ENCODE data around the gene EFCAB8.
A peak's percentile ranks its signal among the peaks of the same experiment; 100 is the strongest.

Gene EFCAB8

DNA sequence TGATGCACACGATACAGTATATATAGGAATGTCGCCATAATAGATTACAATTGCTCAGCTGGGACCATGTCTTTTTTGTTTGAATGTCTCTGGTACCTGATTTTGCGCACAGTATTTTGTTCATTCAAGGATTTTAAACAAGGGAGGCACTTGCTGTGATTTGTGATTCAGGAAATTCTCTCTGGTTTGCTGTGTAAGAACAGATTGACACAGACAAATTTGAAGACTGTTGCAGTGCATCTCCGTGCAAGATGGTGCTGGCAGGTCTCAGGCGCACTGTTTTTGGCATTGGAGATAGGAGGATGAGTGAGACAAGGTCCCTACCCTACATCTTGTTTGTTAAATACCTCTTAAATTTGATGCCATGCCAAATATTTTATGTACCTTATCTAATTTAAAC, 36.5 kb upstream of the EFCAB8 start:
- TF ChIP-seq CTCF (IDR thresholded peaks at IDR 0.05; ENCODE audit: low read depth, low read length), result no peak
- no peak overlapping the region for H3K4me3 ChIP-seq (replicated peaks in 1 of 2; ENCODE audit: low read depth in 2 of 2, low read length in 2 of 2)
- no peak for DNase-seq (ENCODE audit: low read depth in 2 of 2)

DNA sequence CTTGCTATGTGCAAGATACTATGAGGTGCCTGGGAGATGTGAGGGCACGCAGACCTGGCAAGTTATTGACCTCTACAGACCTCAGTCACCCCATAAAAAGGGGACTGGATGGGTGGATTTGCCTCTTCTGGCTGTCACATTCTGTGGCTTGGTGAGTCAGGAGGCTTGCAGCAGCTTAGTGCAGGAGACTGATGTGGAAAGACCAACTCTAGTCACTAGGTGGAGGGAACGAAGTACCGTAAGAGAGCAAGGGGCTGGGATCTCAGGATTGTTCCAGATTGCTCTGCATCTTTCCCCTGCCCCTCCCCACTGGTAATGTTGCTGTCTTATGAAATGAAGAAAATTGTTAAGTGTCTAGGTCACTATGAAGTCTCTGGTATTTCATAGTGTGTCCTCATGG, 35.6 kb upstream of the EFCAB8 start:
- DNase-seq (ENCODE audit: low read depth in 2 of 2), result peak; percentile 71 to 81
- peak; percentile 35 for TF ChIP-seq CTCF (IDR thresholded peaks at IDR 0.05; ENCODE audit: low read depth, low read length)
- no peak overlapping the region for H3K4me3 ChIP-seq (replicated peaks in 1 of 2; ENCODE audit: low read depth in 2 of 2, low read length in 2 of 2)

- no peak overlapping the region for H3K4me3 ChIP-seq (replicated peaks in 1 of 2; ENCODE audit: low read depth in 2 of 2, low read length in 2 of 2)
- peak; percentile 21 to 40 for DNase-seq (ENCODE audit: low read depth in 2 of 2)
- no peak for TF ChIP-seq CTCF (IDR thresholded peaks at IDR 0.05; ENCODE audit: low read depth, low read length)
Measured at GRCh38 chr20:32823737-32824588, 34.8 kb upstream of the EFCAB8 start.

DNA sequence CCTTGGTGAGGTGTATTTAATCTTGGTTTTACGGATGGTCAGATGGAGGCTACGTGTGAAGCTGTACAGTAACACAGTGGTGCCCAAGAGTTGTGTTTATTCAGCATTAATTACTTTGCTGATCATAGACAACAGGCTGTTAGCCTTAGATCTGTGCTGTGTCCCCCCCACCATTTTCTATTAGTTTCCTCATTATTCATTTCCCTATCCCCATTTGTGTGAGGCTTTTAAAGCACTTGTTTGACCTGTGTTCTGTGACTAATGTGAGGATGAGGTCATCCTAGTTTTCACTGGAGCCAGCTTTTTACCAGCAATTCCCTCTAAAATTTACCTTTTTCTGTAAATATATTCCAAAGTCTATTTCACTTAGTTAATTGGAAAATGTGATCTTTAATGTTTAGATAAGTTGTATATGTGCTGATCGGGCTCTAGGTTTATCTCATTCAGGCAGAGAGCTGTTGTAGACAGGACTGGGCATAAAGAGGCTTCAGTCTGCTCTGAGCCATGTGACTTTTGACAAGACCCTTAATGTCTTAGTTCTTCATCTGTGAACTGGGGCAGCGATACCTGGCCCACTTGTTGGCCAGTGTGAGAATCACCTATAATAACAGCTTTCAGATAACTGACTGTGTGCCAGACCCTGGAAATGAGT, 30.6 kb upstream of the EFCAB8 start:
- TF ChIP-seq CTCF (IDR thresholded peaks at IDR 0.05; ENCODE audit: low read depth, low read length), result no peak
- peak in 1 of 2 donors; percentile 39 for DNase-seq (ENCODE audit: low read depth in 2 of 2)
- no peak overlapping the region for H3K4me3 ChIP-seq (replicated peaks in 1 of 2; ENCODE audit: low read depth in 2 of 2, low read length in 2 of 2)

GRCh38 chr20:32829311-32830005, 29.3 kb upstream of the EFCAB8 start:
- no peak overlapping the region for H3K4me3 ChIP-seq (replicated peaks in 1 of 2; ENCODE audit: low read depth in 2 of 2, low read length in 2 of 2)
- TF ChIP-seq CTCF (IDR thresholded peaks at IDR 0.05; ENCODE audit: low read depth, low read length), result no peak
- DNase-seq (ENCODE audit: low read depth in 2 of 2), result peak in 1 of 2 donors; percentile 42

GRCh38 chr20:32830437-32830836, 28.3 kb upstream of the EFCAB8 start:
- peak; percentile 64 to 76 for DNase-seq (ENCODE audit: low read depth in 2 of 2)
- TF ChIP-seq CTCF (IDR thresholded peaks at IDR 0.05; ENCODE audit: low read depth, low read length), result no peak
- H3K4me3 ChIP-seq (replicated peaks in 1 of 2; ENCODE audit: low read depth in 2 of 2, low read length in 2 of 2), result no peak overlapping the region
